Measurements from ENCODE around the gene CYP4F22.

- TF ChIP-seq EZH2 (IDR thresholded peaks at IDR 0.05) = no peak
- no peak for TF ChIP-seq CTCF (IDR thresholded peaks at IDR 0.05)
Measured at GRCh38 chr19:15538774-15539173, 30.4 kb downstream of the CYP4F22 start.

All from neural progenitor cell (in vitro differentiated cells).